Smooth muscle cell of trachea (primary cell): Measurements from ENCODE around the gene PDE2A. TPM values are rescaled to one million over a fixed set of nuclear protein-coding genes. Genes with fewer than 3 reads are reported as not detected.

Source experiments
- total RNA-seq: library from RNA; depleted of rRNA; stranded (reverse); fragments of >200 nt; gene quantifications from 2 replicates; pipeline ENCODE4 v1.2.1, GENCODE V29; 2014

Gene PDE2A
- 0.17 and 0.58 TPM in 2 replicates for total RNA-seq

GRCh38 chr11:72673943-72674828 is at the start of gene PDE2A:
Gene PDE2A, minus strand, starts transcription at chr11:72674422. Its CDS starts 215 bp downstream, at chr11:72674207.

Other genes with a start within 250 kb of the PDE2A start
- gene CLPB, start 239.9 kb downstream of the PDE2A start, total RNA-seq: 42.5 and 43.2 TPM in 2 replicates
- 114 and 186 TPM in 2 replicates for gene ARAP1, start 78.0 kb upstream of the PDE2A start, total RNA-seq
- gene STARD10, start 119.6 kb upstream of the PDE2A start, total RNA-seq: 7.4 and 27.1 TPM in 2 replicates
- gene ATG16L2, start 140.0 kb upstream of the PDE2A start, total RNA-seq: 8.4 and 12.2 TPM in 2 replicates